Measurements from ENCODE around the gene CEP112.

DNA sequence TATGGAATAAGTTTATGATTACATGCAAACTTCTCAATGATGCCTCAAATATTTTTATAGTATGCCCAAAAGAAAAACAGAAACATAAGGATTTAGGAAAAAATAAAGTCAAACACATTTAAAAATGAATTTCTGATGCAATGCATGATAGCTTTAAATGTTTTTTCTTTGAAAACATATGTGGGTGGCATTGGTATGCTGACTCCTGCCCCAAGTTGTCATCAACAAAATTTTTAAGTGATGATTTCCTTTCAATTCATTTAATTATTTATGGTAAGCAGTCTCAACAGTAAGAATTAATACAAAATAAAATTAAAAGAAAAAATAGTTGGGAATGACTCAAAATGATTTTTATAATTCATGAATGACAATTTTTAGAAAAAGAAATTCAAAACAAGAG lies 104.9 kb downstream of the CEP112 start:
- no peak for TF ChIP-seq NRF1 (conservative IDR thresholded peaks at IDR 0.05; ENCODE audit: low read depth, low read length)
- no peak for TF ChIP-seq SMARCA5 (IDR thresholded peaks at IDR 0.05)
- no peak for TF ChIP-seq ATF2 (IDR thresholded peaks at IDR 0.05; ENCODE audit: low read length)
- TF ChIP-seq REST (IDR thresholded peaks at IDR 0.05; ENCODE audit: low read depth, low read length) = no peak
- TF ChIP-seq, protein P1, sequence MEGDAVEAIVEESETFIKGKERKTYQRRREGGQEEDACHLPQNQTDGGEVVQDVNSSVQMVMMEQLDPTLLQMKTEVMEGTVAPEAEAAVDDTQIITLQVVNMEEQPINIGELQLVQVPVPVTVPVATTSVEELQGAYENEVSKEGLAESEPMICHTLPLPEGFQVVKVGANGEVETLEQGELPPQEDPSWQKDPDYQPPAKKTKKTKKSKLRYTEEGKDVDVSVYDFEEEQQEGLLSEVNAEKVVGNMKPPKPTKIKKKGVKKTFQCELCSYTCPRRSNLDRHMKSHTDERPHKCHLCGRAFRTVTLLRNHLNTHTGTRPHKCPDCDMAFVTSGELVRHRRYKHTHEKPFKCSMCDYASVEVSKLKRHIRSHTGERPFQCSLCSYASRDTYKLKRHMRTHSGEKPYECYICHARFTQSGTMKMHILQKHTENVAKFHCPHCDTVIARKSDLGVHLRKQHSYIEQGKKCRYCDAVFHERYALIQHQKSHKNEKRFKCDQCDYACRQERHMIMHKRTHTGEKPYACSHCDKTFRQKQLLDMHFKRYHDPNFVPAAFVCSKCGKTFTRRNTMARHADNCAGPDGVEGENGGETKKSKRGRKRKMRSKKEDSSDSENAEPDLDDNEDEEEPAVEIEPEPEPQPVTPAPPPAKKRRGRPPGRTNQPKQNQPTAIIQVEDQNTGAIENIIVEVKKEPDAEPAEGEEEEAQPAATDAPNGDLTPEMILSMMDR (IDR thresholded peaks at IDR 0.05 in 2 of 3, conservative IDR thresholded peaks at IDR 0.05 in 1 of 3; ENCODE audit: control insufficient read depth in 2 of 3, extremely low read depth in 1 of 3, insufficient read depth in 1 of 3, low read depth in 3 of 3, low read length in 3 of 3) = no peak
- no peak for TF ChIP-seq BRCA1 (IDR thresholded peaks at IDR 0.05; ENCODE audit: low read depth, low read length)
- TF ChIP-seq EZH2 (IDR thresholded peaks at IDR 0.05; ENCODE audit: borderline replicate concordance, control insufficient read depth, low read depth, low read length) = no peak
- no peak for TF ChIP-seq POLR2AphosphoS5 (IDR thresholded peaks at IDR 0.05; ENCODE audit: low read length)
- TF ChIP-seq, protein P2, sequence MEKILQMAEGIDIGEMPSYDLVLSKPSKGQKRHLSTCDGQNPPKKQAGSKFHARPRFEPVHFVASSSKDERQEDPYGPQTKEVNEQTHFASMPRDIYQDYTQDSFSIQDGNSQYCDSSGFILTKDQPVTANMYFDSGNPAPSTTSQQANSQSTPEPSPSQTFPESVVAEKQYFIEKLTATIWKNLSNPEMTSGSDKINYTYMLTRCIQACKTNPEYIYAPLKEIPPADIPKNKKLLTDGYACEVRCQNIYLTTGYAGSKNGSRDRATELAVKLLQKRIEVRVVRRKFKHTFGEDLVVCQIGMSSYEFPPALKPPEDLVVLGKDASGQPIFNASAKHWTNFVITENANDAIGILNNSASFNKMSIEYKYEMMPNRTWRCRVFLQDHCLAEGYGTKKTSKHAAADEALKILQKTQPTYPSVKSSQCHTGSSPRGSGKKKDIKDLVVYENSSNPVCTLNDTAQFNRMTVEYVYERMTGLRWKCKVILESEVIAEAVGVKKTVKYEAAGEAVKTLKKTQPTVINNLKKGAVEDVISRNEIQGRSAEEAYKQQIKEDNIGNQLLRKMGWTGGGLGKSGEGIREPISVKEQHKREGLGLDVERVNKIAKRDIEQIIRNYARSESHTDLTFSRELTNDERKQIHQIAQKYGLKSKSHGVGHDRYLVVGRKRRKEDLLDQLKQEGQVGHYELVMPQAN (conservative IDR thresholded peaks at IDR 0.05) = no peak
- no peak for TF ChIP-seq MYC (IDR thresholded peaks at IDR 0.05; ENCODE audit: insufficient read depth, insufficient read length, insufficient replicate concordance, low read length, severe bottlenecking)
- TF ChIP-seq ZNF274 (IDR thresholded peaks at IDR 0.05; ENCODE audit: insufficient read depth, insufficient read length) = no peak
- TF ChIP-seq SUZ12 (IDR thresholded peaks at IDR 0.05; ENCODE audit: unreplicated experiment) = no peak

All from GM12878 (cell line).